NOMO-1 treated with dmso at 0.1 percent for 144 hours (cell line): ENCODE results near the gene PCDHA4.

Experiments used
- DNase-seq: peaks from one replicate; lab custom pipeline; 2025; ENCODE audit not compliant: unreplicated experiment; lab: John Stamatoyannopoulos, UW

PCDHA4 gene

GRCh38 chr5:140855772-140856674, 49.2 kb downstream of the PCDHA4 start, which contains the start of gene PCDHA10:
Gene PCDHA10 (plus strand): TSS chr5:140855897. CDS start chr5:140856049, 152 bp downstream.
- DNase-seq, result no peak

- no peak for DNase-seq
Observed at GRCh38 chr5:140857177-140857986, 50.5 kb downstream of the PCDHA4 start.

GRCh38 chr5:140857987-140858240, 51.0 kb downstream of the PCDHA4 start:
- DNase-seq, result no peak

DNA sequence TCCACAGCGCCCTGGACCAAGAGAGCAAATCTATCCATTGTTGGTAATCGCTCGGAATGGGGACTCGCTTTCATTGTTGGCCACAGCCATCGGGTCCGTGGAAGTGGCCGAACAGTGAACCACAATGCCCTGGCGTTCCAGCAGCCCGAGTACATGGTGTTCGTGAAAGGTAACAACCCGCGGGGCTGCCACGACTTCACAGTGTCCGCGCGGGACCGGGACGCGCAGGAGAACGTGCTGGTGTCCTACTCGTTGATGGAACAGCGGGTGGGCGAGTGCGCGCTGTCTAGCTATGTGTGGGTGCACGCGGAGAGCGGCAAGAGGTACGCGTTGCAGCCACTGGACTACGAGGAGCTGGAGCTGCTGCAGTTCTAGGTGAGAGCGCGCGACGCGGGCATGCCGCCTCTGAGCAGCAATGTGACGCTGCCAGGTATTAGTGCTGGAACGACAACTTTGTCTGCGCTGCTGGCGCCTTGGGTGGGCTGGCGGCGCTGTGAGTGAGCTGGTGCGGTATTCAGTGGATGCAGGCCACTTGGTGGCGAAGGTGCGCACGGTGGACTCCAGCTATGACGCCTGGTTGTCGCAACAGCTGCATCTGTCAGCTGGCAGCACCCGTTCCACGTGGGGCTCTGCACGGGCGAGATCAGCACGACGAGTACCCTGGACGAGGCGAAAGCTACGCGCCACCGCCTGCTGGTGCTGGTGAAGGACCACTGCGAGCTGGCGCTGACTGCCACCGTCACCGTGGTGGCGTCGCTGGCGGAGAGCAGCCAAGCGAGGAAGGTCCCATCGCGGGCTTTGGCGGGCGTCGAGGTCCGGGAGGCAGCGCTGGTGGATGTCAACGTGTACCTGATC, 55.8 kb downstream of the PCDHA4 start:
- no peak for DNase-seq
